Measurements from ENCODE around the gene VPS13D.

Gene VPS13D

DNA sequence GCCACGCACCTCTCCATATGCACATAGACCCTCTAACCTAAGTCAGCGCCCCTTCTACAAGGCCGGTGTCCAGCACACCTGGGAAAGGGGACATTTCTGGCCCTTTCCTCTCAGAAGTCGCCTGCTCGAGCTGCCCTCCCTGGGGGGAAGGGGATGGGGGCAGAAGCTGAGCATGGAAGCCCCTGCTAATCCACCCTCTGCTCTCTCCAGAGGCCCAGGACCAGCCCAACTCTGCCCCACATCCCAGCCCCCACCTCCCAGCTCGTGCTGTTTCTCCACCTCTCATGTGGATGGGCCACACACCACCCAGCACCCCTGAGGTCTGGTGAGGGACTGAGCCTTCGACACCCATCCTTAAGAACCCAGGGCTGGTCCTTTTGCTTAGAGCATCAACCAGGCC, 48.3 kb upstream of the VPS13D start:
- Histone ChIP-seq H3F3A (ENCODE audit: control insufficient read depth, insufficient read depth) (no peaks in the 10 kb centered on the region), H3K9me3 (ENCODE audit: control insufficient read depth, insufficient read depth, low read length) (no peaks in the 10 kb centered on the region), H3K79me2 (ENCODE audit: control insufficient read depth, low read length) (no peaks in the 10 kb centered on the region), H3K27me3 (ENCODE audit: control insufficient read depth, low read length) (peaks cover 75% of the 10 kb centered on the region), H4K20me1 (ENCODE audit: control insufficient read depth, insufficient read depth, low read depth, low read length) (no peaks in the 10 kb centered on the region), H3K4me3 (ENCODE audit: low read length) (no peak overlapping the region), H3K9me2 (replicated peaks; ENCODE audit: control insufficient read depth, low read length) (no peaks in the 10 kb centered on the region), H3K27ac (ENCODE audit: low read depth, low read length) (no peak overlapping the region), H3K4me2 (ENCODE audit: low read length) (no peak overlapping the region), H3K36me3 (ENCODE audit: control insufficient read depth, low read length) (no peaks in the 10 kb centered on the region), H3K4me1 (ENCODE audit: control insufficient read depth, low read length) (peaks cover 27% of the 10 kb centered on the region)
- TF ChIP-seq, protein P1, sequence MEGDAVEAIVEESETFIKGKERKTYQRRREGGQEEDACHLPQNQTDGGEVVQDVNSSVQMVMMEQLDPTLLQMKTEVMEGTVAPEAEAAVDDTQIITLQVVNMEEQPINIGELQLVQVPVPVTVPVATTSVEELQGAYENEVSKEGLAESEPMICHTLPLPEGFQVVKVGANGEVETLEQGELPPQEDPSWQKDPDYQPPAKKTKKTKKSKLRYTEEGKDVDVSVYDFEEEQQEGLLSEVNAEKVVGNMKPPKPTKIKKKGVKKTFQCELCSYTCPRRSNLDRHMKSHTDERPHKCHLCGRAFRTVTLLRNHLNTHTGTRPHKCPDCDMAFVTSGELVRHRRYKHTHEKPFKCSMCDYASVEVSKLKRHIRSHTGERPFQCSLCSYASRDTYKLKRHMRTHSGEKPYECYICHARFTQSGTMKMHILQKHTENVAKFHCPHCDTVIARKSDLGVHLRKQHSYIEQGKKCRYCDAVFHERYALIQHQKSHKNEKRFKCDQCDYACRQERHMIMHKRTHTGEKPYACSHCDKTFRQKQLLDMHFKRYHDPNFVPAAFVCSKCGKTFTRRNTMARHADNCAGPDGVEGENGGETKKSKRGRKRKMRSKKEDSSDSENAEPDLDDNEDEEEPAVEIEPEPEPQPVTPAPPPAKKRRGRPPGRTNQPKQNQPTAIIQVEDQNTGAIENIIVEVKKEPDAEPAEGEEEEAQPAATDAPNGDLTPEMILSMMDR (IDR thresholded peaks at IDR 0.05; ENCODE audit: low read depth, low read length, poor library complexity, severe bottlenecking), result no peak
- TF ChIP-seq EZH2phosphoT487 (IDR thresholded peaks at IDR 0.05; ENCODE audit: borderline replicate concordance, low read length), result no peak

DNA sequence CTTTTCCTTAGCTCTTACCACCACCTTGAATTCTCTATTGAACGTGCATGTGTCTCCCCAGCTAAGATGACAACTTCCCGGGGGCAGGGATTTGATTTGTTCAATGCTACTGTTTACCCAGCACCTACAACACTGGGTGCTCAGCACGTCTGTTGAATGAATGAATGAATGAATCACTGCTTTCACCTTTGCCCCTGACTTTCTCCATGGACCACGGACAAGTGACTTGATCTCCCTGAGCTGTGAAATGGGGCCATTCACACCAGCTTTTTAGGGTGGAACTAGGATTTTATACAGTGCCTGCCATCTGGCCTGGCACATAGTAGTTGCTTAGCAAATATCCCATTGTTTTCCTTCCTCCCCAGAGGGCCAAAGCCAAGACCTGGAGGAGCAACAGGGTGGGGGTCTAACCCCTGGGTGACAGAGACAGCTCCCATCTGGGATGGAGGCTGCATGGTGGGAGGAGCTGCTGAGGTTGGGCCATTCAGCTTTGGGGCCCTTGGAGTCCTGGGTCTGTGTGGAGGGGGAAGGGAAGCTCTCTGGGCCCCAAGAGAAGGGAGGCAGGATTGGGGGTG, 47.3 kb upstream of the VPS13D start:
- H4K20me1 ChIP-seq (ENCODE audit: control insufficient read depth, insufficient read depth, low read depth, low read length), result 0 out of 2 replicates have a peak, but pooled peaks cover under 1% of the 10 kb centered on the region
- no peak overlapping the region for H3K27ac ChIP-seq (ENCODE audit: low read depth, low read length)
- no peak overlapping the region for H3K4me2 ChIP-seq (ENCODE audit: low read length)

GRCh38 chr1:12183095-12183794, 46.6 kb upstream of the VPS13D start:
- Histone ChIP-seq H3K4me3 (ENCODE audit: low read length) (no peak overlapping the region), H3K27me3 (ENCODE audit: control insufficient read depth, low read length) (peaks cover 81% of the 10 kb centered on the region), H3K36me3 (ENCODE audit: control insufficient read depth, low read length) (no peaks in the 10 kb centered on the region), H3K79me2 (ENCODE audit: control insufficient read depth, low read length) (no peaks in the 10 kb centered on the region), H3K27ac (ENCODE audit: low read depth, low read length) (no peak overlapping the region), H3K9me3 (ENCODE audit: control insufficient read depth, insufficient read depth, low read length) (no peaks in the 10 kb centered on the region), H4K20me1 (ENCODE audit: control insufficient read depth, insufficient read depth, low read depth, low read length) (peaks cover 4% of the 10 kb centered on the region; the same call in 1 of the 2 replicates), H3K4me1 (ENCODE audit: control insufficient read depth, low read length) (peaks cover 22% of the 10 kb centered on the region), H3K9me2 (replicated peaks; ENCODE audit: control insufficient read depth, low read length) (no peaks in the 10 kb centered on the region), H3K4me2 (ENCODE audit: low read length) (no peak overlapping the region), H3F3A (ENCODE audit: control insufficient read depth, insufficient read depth) (no peaks in the 10 kb centered on the region)
- TF ChIP-seq, protein P1 (IDR thresholded peaks at IDR 0.05; ENCODE audit: low read depth, low read length, poor library complexity, severe bottlenecking), result no peak
- TF ChIP-seq EZH2phosphoT487 (IDR thresholded peaks at IDR 0.05; ENCODE audit: borderline replicate concordance, low read length), result no peak

More for the DNA sequence above, 47.3 kb upstream of the VPS13D start:
- TF ChIP-seq, protein P1 (IDR thresholded peaks at IDR 0.05; ENCODE audit: low read depth, low read length, poor library complexity, severe bottlenecking), result no peak
- no peak for TF ChIP-seq EZH2phosphoT487 (IDR thresholded peaks at IDR 0.05; ENCODE audit: borderline replicate concordance, low read length)
- no peaks in the 10 kb centered on the region for H3K79me2 ChIP-seq (ENCODE audit: control insufficient read depth, low read length)
- H3K36me3 ChIP-seq (ENCODE audit: control insufficient read depth, low read length), result no peaks in the 10 kb centered on the region
- H3K9me3 ChIP-seq (ENCODE audit: control insufficient read depth, insufficient read depth, low read length), result no peaks in the 10 kb centered on the region
- H3K4me1 ChIP-seq (ENCODE audit: control insufficient read depth, low read length), result peaks cover 27% of the 10 kb centered on the region
- H3K9me2 ChIP-seq (replicated peaks; ENCODE audit: control insufficient read depth, low read length), result no peaks in the 10 kb centered on the region
- no peaks in the 10 kb centered on the region for H3F3A ChIP-seq (ENCODE audit: control insufficient read depth, insufficient read depth)
- peaks cover 79% of the 10 kb centered on the region for H3K27me3 ChIP-seq (ENCODE audit: control insufficient read depth, low read length)
- no peak overlapping the region for H3K4me3 ChIP-seq (ENCODE audit: low read length)

All from DOHH2 (cell line).